KBM-7 (cell line): ENCODE measurements around the gene ZNF74.
"Not testable (repeated sequence)": the region's sequence is repeated elsewhere in the genome, so short reads cannot be mapped to it uniquely, and the experiment has no call there.

Experiments
- DNase-seq: peaks from one replicate; pipeline ENCODE4 v3.0.0-alpha.2; 2015
- in situ Hi-C: fragments of 300-500 bp; cut with MboI; formaldehyde crosslinking; loops from 2 replicates; pipeline ENCODE4 v1.14.3; 2020; ENCODE audit warnings: low sequenced_read_pairs, low pct_unique_long_range_greater_than_20kb, mixed read lengths

Gene ZNF74

DNA sequence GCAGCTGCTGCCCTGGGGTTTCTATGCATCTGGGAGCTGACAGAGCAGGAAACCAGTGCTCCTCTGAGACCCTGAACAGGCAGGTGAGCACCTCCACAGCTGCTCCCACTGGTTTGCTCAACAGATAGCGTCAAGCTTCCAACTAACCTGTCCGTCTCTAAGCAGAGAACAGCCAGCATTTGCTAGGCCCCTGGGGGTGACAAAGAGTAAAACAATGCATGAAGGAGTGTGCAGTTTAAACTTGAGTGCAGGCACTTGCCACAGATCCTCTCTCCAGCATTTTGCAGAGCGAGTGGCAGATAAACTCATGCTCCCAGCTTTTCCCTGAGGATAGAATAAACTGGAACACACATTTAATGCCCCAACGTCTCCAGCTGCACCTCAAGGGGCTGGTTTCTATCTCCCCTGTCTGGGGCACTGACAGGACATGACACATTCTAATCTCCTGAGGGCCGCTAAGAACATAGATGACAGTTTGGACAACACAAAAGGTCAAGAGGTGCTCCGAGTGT is 20.7 kb upstream of the ZNF74 start:
- in situ Hi-C loops, DNase-seq: not testable (repeated sequence)

DNA sequence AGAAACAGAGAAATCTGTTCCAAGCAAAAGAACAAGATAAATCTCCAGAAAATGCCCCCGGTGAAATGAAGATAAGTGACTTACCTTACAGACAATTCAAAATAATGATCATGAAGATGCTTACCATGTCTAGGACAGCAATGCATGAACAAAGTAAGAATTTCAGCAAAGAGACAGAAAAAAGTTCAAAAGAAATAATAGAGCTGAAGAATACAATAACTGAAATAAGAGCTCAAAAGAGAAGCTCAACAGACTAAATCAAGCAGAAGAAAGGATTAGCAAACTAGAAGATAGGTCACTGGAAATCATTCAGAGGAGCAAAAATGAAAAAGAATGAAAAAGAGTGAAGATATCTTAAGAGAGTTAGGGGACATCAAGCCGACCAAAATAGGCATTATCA is 19.8 kb upstream of the ZNF74 start:
- in situ Hi-C loops, DNase-seq: not testable (repeated sequence)

DNA sequence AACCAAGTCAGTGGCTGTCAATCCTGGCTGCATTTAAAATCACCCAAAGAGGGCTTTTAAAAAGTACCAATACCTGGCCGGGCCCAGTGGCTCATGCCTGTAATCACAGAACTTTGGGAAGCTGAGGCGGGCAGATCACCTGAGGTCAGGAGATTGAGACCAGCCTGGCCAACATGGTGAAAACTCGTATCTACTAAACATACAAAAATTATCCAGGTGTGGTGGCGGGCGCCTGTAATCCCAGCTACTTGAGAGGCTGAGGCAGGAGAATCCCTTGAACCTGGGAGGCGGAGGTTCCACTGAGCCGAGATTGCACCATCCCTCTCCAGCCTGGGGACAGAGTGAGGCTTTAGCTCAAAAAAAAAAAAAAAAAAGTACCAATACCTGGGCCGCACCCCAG is 17.7 kb upstream of the ZNF74 start:
- in situ Hi-C loops, DNase-seq: not testable (repeated sequence)

DNA sequence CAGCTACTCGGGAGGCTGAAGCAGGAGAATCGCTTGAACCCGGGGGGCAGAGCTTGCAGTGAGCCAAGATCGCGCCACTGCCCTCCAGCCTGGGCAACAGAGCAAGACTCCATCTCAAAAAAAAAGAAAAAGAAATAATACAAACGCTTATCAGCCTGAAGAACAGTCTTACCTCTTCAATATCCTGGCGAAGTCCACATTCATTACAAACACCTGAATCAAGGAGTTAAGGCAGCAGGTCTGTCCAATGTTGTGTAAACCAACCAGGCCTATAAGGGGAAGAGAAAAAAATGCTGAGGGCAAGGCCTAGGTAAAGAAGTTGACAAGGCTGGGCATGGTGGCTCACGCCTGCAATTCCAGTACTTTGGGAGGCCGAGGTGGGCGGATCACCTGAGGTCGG is 17.0 kb upstream of the ZNF74 start:
- DNase-seq, in situ Hi-C loops: not testable (repeated sequence)

DNA sequence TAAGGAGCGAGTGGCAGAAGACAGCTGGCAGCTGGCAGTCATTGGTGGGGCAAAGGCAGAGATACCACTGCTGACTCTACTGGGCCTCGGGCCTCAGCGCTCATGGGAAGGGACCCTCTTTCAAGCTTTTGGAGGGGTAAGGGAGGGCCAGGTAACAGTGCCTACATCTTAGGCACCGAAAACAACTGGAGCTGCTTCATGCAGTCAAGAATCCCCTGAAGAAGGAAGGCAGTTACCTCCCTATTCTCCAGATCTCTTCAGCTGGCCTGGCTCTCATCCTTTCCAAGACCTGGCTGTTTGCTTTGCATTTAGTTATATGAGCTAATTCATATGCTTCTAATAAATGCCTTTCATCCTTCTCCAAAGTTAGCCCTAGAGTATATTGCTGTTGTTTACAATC is 15.8 kb upstream of the ZNF74 start:
- DNase-seq, result no peak
- in situ Hi-C loops, result no loop called here

DNA sequence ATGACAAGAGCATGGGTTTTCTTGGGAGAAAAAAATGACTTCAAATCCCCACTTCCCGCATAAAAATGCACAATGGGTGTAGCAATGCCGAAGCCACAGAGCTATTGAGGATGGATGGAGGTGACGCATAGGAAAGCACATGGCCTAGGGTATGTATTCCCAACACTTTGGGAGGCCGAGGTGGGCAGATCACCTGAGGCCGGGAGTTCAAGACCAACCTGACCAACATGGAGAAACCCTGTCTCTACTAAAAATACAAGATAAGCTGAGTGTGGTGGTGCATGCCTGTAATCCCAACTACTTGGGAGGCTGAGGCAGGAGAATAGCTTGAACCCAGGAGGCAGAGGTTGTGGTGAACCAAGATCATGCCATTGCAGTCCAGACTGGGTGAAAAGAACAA is 15.3 kb upstream of the ZNF74 start:
- in situ Hi-C loops, DNase-seq: not testable (repeated sequence)

DNA sequence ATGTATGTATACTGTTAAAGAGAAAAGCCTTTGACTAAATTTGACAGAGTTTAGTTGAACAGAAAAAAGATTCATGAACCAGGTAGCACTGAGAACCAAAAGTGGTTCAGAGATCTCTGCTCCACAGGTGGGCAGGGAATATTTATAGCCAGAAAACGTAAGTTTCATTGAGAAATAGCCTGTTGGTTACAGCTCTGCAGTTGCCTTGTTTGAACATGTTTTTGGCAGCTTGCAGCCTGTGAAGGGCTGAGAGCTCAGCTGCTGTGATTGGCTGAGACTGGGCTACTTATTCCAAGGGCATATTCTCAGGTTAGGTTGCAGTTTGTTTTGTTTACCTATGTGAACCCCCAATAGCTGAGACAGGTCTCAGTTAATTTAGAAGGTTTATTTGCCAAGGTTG is 13.5 kb upstream of the ZNF74 start:
- no peak for DNase-seq
- in situ Hi-C loops, result no loop called here

DNA sequence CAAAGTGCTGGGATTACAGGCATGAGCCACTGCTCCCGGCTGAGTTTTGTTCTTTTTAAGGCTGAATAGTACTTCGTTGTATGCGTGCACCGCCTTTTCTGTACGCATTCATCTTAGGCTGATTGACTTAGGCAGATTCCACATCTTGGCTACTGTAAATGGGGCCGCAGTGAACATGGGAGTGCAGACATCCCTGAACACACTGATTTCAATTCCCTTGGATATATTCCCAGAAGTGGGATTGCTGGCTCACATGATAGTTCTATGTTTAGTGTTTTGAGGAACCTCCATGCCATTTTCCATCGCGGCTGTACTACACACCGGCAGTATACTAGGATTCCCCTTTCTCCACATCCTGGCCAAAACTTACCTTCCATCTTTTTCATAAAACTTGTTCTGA is 10.4 kb upstream of the ZNF74 start:
- in situ Hi-C loops, result no loop called here
- no peak for DNase-seq

DNA sequence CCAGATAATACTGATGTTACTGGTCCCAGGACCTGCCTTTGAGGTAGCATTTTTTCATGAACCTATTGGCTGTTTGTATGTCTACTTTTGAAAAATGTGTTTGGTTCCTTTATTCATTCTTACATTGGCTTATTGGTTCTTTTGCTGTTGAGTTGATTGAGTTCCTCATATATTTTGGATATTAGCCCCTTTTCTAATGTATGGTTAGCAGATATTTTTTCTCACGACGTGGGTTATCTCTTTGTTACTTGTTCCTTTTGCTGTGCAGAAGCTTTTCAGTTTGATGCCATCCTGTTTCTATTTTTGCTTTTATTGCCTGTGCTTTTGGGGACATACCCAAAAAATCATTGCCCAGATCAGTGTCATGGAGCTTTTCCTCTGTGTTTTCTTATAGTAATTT is 9.8 kb upstream of the ZNF74 start:
- DNase-seq, result no peak
- in situ Hi-C loops, result no loop called here

DNA sequence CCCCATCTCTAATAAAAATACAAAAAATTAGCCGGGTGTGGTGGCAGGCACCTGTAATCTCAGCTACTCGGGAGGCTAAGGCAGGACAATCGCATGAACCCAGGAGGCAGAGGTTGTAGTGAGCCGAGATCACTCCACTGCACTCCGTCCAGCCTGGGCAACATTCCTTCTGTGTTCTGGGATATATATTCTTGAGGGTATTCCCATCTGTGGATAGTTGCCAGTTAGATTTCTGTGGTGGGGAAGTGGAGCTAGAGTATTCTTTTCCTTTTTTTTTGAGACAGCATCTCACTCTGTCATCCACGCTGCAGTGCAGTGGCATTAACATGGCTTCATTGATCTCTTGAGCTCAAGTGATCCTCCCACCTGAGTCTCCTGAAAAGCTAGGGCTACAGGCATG is 9.1 kb upstream of the ZNF74 start:
- no peak for DNase-seq
- in situ Hi-C loops, result no loop called here

DNA sequence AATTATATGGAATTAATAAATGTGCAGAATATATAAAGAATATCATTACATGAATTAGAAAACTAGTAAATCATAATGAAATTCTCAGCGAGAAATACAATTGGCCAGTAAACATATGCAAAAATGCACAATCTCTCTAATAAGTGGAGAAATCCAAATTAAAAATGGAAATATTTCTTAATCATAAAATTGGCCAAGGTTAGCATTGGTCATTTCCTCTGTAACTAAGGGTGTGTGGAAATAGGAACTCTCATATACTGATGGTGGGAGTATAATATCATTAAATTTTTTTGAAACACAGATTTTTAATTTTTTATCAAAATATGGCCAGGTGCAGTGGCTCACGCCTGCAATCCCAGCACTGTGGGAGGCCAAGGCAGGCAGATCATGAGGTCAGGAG is 7.6 kb upstream of the ZNF74 start:
- in situ Hi-C loops, result no loop called here
- no peak for DNase-seq

DNA sequence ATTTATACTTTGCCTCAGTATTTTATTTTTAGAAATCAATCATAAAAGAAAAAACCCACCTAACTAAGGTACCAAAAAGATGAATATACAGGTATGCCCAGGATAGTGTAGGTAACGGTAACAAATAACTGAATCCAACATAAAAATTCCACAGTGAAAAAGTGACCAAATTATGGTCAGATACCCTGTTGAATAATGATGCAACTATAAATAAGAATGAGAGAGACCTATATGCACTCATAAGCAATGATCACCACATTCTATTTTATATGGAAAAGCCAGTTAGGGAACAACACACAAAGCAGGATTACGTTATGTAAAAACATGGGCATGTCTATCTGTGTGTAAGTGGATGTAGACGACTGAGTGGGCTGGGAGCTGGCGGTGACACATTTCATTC is 7.0 kb upstream of the ZNF74 start:
- no peak for DNase-seq
- in situ Hi-C loops, result no loop called here

DNA sequence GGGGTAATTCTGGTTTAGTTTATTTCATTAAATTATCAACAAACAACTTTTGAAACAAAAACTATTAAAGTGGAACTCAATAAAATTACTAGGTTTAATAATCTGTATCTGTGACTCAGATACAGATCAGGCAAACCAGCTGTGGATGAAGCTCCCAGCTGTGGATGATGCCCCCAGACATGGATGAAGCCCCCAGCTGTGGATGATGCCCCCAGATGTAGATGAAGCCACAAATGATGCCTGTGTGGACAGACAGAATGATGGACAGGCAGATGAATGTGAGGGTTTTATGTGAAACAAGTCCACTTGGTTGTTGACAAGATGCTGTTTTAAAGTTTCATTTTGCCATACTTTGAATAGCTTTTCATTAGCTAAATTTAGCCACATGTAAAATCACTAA is 5.8 kb upstream of the ZNF74 start:
- in situ Hi-C loops, result no loop called here
- DNase-seq, result no peak

DNA sequence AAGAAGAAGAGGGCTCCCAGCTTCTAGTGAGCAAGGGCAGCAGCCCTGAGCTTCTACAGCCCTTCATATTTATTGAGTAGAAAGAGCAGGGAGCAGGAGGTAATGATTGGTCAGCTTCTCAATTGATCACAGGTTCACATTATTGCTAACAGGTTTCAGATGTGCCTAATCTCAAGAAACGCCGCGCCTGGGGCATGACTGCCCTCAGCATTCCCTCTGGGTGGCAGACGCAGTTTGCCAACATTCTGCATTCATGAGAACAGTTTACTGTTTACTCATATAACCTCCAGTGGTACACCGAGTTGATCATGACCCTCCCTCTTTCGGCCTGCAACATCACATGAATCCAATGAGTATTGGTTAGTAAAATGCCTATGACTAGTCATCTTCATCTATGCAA is 4.7 kb upstream of the ZNF74 start:
- in situ Hi-C loops, result no loop called here
- no peak for DNase-seq

DNA sequence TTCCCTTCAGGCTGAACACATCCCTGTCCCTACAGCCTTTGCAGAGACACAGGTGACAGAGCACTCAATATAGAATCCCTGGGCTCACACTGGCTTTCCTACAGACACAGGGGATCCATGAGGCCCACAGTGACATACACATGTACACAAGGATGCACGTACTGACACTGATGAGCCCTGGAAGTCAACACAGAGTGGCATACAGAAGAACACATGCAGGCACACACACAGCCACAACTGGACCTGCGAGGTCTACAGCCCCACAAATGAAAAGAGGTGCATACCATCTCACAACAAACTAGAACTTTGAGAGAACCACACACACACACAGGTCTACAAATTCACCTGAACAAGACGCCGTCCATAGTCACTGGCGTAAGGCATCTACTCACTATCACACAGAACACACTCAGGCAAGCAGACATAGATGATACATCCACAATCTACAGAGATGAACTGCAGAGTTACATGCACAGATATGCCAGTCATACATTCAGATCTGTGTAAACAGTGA is 3.5 kb upstream of the ZNF74 start:
- in situ Hi-C loops, result no loop called here
- no peak for DNase-seq

DNA sequence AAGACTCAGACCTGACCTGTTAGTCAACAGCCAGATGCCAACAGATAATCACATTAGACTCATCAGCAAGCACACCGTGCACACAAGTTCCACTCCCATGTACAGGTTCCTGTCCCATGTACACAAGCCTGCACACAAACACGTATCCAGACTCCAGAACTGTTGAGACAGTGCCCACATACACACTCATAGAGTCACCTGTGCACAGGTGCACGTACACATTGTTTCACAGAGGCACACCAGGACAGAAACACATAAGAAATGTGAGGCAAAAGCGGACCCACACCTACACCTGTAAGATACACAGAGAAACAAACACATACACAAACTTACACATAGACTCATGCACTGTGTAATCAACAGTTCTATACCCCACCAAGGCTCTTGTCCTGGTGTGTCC is 2.7 kb upstream of the ZNF74 start:
- DNase-seq, result no peak
- in situ Hi-C loops, result no loop called here

DNA sequence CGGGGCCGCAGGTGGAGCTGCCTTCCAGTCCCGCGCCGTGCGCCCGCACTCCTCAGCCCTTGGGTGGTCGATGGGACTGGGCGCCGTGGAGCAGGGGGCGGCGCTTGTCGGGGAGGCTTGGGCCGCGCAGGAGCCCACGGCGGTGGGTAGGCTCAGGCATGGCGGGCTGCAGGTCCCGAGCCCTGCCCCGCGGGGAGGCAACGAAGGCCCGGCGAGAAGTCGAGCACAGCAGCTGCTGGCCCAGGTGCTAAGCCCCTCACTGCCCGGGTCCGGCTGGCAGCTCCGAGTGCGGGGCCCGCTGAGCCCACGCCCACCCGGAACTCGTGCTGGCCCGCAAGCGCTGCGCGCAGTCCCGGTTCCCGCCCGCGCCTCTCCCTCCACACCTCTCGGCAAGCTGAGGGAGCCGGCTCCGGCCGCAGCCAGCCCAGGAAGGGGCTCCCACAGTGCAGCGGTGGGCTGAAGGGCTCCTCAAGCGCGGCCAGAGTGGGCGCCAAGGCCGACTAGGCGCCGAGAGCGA is 1.5 kb upstream of the ZNF74 start:
- in situ Hi-C loops, result not testable (repeated sequence)

DNA sequence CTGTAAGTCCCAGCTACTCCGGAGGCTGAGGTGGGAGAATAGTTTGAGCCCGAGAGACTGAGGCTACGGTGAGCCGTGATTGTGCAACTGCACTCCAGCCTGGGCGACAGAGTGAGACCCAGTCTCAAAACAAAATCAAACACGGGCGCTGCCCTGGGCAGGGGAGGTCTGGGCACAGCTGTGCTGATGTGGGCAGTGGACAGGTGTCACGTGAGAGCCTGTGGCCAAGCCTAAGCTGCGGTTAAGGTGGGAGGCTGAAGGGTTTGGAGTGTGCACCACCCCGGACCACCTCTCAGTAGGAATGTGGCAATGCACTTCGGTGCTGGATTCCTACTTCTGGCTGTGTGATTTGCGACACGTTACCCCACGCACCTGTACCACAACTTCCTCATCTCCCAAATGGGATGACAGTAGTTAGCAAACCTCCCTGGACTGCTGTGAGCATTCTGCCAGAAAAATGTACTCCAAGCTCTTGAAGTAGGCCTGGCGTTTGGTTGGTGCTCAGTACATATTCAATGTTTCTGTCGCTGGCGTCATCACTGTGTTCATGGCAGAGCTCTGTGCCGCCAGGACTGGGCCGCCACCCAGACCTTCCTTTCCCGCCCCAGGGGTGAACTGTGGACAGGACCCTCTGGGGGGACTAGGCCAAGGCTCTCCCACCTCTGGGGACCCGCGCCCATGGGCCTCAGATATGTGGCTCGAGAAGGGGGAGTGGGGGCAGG is 807 bp upstream of the ZNF74 start:
- no peak for DNase-seq
- in situ Hi-C loops, result no loop called here

More for the DNA sequence above, 1.5 kb upstream of the ZNF74 start:
- not testable (repeated sequence) for DNase-seq

DNA sequence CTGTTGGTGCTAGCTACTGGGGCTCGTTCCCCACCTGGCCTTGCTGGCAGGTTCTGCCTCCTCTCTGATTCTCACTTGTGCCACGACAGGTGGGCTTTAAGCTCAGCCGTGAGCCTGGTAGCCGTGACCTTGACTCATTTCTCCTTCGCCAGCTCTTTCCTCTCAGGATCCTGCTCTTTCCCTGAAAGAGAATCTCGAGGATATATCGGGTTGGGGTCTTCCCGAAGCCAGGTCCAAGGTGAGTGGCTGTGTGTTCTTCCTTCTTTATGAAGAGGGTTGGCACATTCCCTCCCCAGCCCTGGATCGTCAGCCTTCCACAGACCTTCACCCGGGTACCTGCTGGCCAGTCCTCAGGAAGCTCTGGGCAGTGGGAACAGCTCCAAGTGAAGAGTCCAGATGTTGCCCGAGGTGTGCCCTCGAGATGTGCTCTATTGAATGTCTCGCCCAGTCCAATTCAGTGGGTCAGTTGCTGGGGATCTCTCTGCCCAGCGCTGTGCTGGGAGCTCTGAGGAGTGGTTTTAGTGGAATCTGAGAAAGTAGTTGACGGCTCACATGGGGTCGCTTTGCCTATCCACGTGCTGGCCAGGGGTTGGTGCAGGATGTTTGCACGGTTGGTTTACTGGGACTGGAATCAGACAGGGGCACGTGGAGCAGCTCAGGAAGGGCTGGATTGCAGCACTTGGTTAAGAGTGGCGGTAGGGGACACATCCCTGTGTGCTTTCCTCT is 1.4 kb downstream of the ZNF74 start:
- in situ Hi-C loops, result no loop called here
- DNase-seq, result no peak

DNA sequence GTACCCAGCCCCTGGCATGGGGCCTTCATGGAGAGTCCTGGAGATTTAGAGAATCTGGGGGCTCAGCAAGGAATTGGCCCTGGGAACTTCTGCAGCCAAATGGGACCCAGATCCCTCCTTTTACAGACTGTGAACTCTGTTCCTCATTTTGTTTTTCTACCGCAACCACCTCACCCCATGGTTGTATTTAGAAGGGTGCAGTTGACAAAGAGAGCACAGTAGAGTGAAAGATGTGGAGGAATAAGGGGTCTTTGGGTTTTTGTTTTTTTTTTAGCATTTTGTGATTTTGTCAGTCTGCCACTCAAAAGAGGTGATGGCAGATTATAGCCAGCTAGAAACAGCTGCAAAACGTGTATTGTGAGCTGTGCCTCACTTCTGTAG is 1.9 kb downstream of the ZNF74 start:
- in situ Hi-C loops, result no loop called here
- peak; percentile 30 for DNase-seq
